Caco-2 (cell line): Measurements from ENCODE around the gene LYPD5. TPM values are rescaled to one million over a fixed set of nuclear protein-coding genes. Genes with fewer than 3 reads are reported as not detected.

Experiments used
- BruUV-seq: library from RNA; stranded (reverse); fragments of 400-500 nt; replicated peaks from 2 replicates; lab custom pipeline; 2021; lab: Mats Ljungman, UMichigan
- CTCF ChIA-PET: fragments of 300-600 bp; sonication (Branson Sonifier 250); formaldehyde crosslinking; loops from one replicate; lab custom pipeline; 2022; ENCODE audit warnings: antibody characterized with exemption; lab: Charles Lee
- POLR2A ChIA-PET: fragments of 300-600 bp; sonication (Branson Sonifier 250); formaldehyde crosslinking; loops from one replicate; lab custom pipeline; 2022; ENCODE audit warnings: antibody characterized with exemption; lab: Charles Lee
- DNase-seq, 2 experiments: peaks; one replicate each; pipeline versions ENCODE4 v3.0.0 to v3.0.0-alpha.2; 2020 to 2022
- H3K27me3 ChIP-seq: replicated peaks from 2 replicates; pipeline ENCODE4 v1.6.0; 2011; ENCODE audit warnings: low read length; ENCODE audit not compliant: control insufficient read depth, insufficient read depth
- H3K36me3 ChIP-seq: 2 replicates; pipeline ENCODE4 v1.5.1; 2011; ENCODE audit warnings: low read length; ENCODE audit not compliant: control insufficient read depth, insufficient read depth
- H3K4me1 ChIP-seq: fragments of 250-450 bp; sonication (Bioruptor Pico); 2 replicates; pipeline ENCODE4 v1.5.1; 2020; ENCODE audit warnings: mild to moderate bottlenecking
- H3K4me3 ChIP-seq: 2 replicates; pipeline ENCODE4 v1.5.1; 2011; ENCODE audit warnings: low read depth, mild to moderate bottlenecking, control low read depth, low read length
- H3K9me3 ChIP-seq: fragments of 250-450 bp; sonication (Bioruptor Pico); 2 replicates; pipeline ENCODE4 v1.5.1; 2020; ENCODE audit warnings: mild to moderate bottlenecking, moderate library complexity
- H3K27ac Mint-ChIP-seq: one replicate; pipeline ENCODE4 v1.8.0; 2022; ENCODE audit warnings: mixed read lengths; ENCODE audit not compliant: unreplicated experiment
- H3K27me3 Mint-ChIP-seq: one replicate; pipeline ENCODE4 v1.8.0; 2022; ENCODE audit warnings: mixed read lengths; ENCODE audit not compliant: insufficient read depth, unreplicated experiment
- H3K36me3 Mint-ChIP-seq: one replicate; pipeline ENCODE4 v1.8.0; 2022; ENCODE audit warnings: mild to moderate bottlenecking, mixed read lengths; ENCODE audit not compliant: insufficient read depth, unreplicated experiment
- H3K4me1 Mint-ChIP-seq: one replicate; pipeline ENCODE4 v1.8.0; 2022; ENCODE audit warnings: low read depth, mixed read lengths; ENCODE audit not compliant: unreplicated experiment
- H3K4me3 Mint-ChIP-seq: one replicate; pipeline ENCODE4 v1.8.0; 2022; ENCODE audit warnings: mild to moderate bottlenecking, moderate library complexity, mixed read lengths; ENCODE audit not compliant: unreplicated experiment
- H3K9me3 Mint-ChIP-seq: one replicate; pipeline ENCODE4 v1.8.0; 2022; ENCODE audit warnings: mixed read lengths; ENCODE audit not compliant: unreplicated experiment
- intact Hi-C: fragments of 100-400 bp; cut with micrococcal nuclease; formaldehyde crosslinking; loops from one replicate; pipeline ENCODE4 v1.10.0; 2022; ENCODE audit not compliant: unreplicated experiment
- total RNA-seq: library from RNA; stranded (reverse); gene quantifications from 2 replicates; pipeline ENCODE4 v1.2.3, GENCODE V29; 2022
- TF ChIP-seq, protein P1 (sequence below), 2 experiments: fragments of 200-600 bp in 1 of 2; IDR thresholded peaks; 1 replicate in 1 of 2; 2 replicates in 1 of 2; pipeline versions ENCODE4 v1.5.1 to v1.8.0; 2011 to 2022; ENCODE audit warnings: antibody characterized with exemption in 1 of 2, control low read depth in 1 of 2, inconsistent platforms in 1 of 2, low read depth in 1 of 2, low read length in 1 of 2, mild to moderate bottlenecking in 1 of 2, moderate library complexity in 1 of 2; ENCODE audit not compliant: insufficient read depth in 1 of 2, severe bottlenecking in 1 of 2, unreplicated experiment in 1 of 2

Gene LYPD5
- total RNA-seq, 1 experiment from 2014 or later, result 0.95 TPM

DNA sequence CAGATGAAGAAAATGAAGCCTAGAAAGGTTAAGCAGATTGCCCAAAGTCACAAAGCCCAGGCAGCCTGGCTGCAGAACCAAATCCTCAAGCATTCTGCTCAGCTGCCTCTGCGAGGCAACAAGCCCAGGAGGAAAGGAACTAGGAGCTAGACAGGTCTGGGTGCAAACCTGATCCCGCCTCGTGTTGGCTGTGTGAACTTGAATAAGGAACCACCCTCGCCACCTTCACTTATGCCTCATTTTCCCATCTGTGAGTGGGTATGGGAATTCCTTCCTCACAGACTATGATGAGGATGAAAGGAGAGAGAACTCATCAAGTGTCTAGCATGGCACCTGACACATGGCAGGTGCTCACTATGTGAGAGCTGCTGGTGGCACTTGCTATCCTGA lies 54.0 kb downstream of the LYPD5 start:
- Mint-ChIP-seq H3K27ac (no peak overlapping the region), H3K36me3 (peaks cover 50% of the 10 kb centered on the region), H3K4me3 (no peak overlapping the region), H3K4me1 (peaks cover 18% of the 10 kb centered on the region), H3K9me3 (no peaks in the 10 kb centered on the region), H3K27me3 (no peaks in the 10 kb centered on the region)
- CTCF ChIA-PET, result no interaction called here
- Histone ChIP-seq H3K9me3 (no peaks in the 10 kb centered on the region), H3K4me1 (no peaks in the 10 kb centered on the region), H3K36me3 (peaks cover 2% of the 10 kb centered on the region), H3K4me3 (no peak overlapping the region), H3K27me3 (no peaks in the 10 kb centered on the region)
- no TSS peak for BruUV-seq
- TF ChIP-seq, protein P1, sequence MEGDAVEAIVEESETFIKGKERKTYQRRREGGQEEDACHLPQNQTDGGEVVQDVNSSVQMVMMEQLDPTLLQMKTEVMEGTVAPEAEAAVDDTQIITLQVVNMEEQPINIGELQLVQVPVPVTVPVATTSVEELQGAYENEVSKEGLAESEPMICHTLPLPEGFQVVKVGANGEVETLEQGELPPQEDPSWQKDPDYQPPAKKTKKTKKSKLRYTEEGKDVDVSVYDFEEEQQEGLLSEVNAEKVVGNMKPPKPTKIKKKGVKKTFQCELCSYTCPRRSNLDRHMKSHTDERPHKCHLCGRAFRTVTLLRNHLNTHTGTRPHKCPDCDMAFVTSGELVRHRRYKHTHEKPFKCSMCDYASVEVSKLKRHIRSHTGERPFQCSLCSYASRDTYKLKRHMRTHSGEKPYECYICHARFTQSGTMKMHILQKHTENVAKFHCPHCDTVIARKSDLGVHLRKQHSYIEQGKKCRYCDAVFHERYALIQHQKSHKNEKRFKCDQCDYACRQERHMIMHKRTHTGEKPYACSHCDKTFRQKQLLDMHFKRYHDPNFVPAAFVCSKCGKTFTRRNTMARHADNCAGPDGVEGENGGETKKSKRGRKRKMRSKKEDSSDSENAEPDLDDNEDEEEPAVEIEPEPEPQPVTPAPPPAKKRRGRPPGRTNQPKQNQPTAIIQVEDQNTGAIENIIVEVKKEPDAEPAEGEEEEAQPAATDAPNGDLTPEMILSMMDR (IDR thresholded peaks at IDR 0.05; ENCODE audit: insufficient read depth in 1 of 2, low read depth in 1 of 2, low read length in 1 of 2, severe bottlenecking in 1 of 2, unreplicated experiment in 1 of 2), result no peak
- intact Hi-C loops, result no loop called here
- POLR2A ChIA-PET, result no interaction called here
- DNase-seq, result no peak

DNA sequence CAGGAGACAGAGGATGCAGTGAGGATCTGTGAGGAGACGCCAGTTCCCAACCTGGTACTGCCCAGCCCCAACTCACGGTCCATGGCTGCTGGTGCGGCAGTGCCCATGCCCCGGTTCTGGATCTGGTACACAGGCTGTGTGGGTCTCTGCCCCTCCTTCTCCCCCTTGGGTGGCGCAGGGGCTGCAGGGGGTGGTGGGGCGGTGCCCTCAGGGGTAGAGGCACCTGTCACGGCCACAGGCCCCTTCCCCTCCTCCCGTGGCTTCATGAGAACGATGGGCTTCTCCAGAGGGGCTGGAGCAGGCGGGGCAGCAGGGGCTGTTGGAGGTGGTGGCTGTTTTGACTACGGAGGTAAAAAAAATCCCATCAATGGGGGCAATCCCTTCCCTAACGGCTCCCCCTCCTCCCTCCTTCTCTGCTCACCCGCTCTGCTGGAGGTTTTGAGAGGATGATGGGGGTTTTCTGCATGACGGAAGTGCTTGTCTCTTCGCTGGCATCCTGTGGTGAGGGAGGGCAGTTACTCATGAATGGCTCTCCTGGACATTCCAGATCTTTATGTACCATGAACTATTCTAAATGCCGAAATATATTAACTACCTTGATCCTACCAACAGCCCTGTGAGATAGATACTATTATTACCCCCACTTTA lies 54.6 kb downstream of the LYPD5 start:
- POLR2A ChIA-PET, result no interaction called here
- peaks cover 3% of the 10 kb centered on the region for H3K36me3 ChIP-seq
- intact Hi-C loops, result no loop called here

More for the DNA sequence above, 54.6 kb downstream of the LYPD5 start:
- CTCF ChIA-PET, result interaction anchor here (0.5 kb wide), 1 partner anchor 60 kb away, joined by 5 read pairs; no protein-coding TSS in a partner anchor
- Histone ChIP-seq H3K27me3 (no peaks in the 10 kb centered on the region), H3K4me3 (no peak overlapping the region), H3K9me3 (no peaks in the 10 kb centered on the region), H3K4me1 (no peaks in the 10 kb centered on the region)
- no peaks in the 10 kb centered on the region for H3K9me3 Mint-ChIP-seq
- H3K4me3 Mint-ChIP-seq, result no peak overlapping the region
- peaks cover 50% of the 10 kb centered on the region for H3K36me3 Mint-ChIP-seq
- no TSS peak for BruUV-seq
- H3K27ac Mint-ChIP-seq, result no peak overlapping the region
- DNase-seq, result no peak
- H3K27me3 Mint-ChIP-seq, result no peaks in the 10 kb centered on the region
- TF ChIP-seq, protein P1 (IDR thresholded peaks at IDR 0.05; ENCODE audit: insufficient read depth in 1 of 2, low read depth in 1 of 2, low read length in 1 of 2, severe bottlenecking in 1 of 2, unreplicated experiment in 1 of 2), result no peak
- peaks cover 13% of the 10 kb centered on the region for H3K4me1 Mint-ChIP-seq

Other genes starting within 250 kb of the LYPD5 start
- gene XRCC1, start 226.9 kb downstream of the LYPD5 start, total RNA-seq, result 40.7 and 44.5 TPM in 2 replicates
- 0.30 TPM in 1 of 2 replicates, not detected in the other for gene PINLYP, start 226.6 kb downstream of the LYPD5 start, total RNA-seq
- 27.7 and 30.1 TPM in 2 replicates for gene IRGQ, start 206.3 kb downstream of the LYPD5 start, total RNA-seq
- 13.2 and 16.9 TPM in 2 replicates for gene ZNF576, start 205.9 kb downstream of the LYPD5 start, total RNA-seq
- 0.81 and 1.0 TPM in 2 replicates for gene SRRM5, start 190.4 kb downstream of the LYPD5 start, total RNA-seq
- 38.9 and 39.5 TPM in 2 replicates for gene ZNF428, start 182.8 kb downstream of the LYPD5 start, total RNA-seq
- 10.4 and 13.2 TPM in 2 replicates for gene CADM4, start 162.6 kb downstream of the LYPD5 start, total RNA-seq
- gene PLAUR, start 132.3 kb downstream of the LYPD5 start, total RNA-seq, result 2.2 and 3.1 TPM in 2 replicates
- gene IRGC, start 86.4 kb downstream of the LYPD5 start, total RNA-seq, result not detected in 2 replicates
- gene SMG9, start 47.5 kb downstream of the LYPD5 start, total RNA-seq, result 87.6 and 98.8 TPM in 2 replicates
- gene KCNN4, start 21.5 kb downstream of the LYPD5 start, total RNA-seq, result 3.0 and 4.0 TPM in 2 replicates
- 12.0 and 14.7 TPM in 2 replicates for gene ZNF283, start 24.9 kb upstream of the LYPD5 start, total RNA-seq
- gene ZNF404, start 81.5 kb upstream of the LYPD5 start, total RNA-seq, result 0.43 and 1.1 TPM in 2 replicates
- gene ZNF45, start 132.8 kb upstream of the LYPD5 start, total RNA-seq, result 14.8 and 14.9 TPM in 2 replicates
- 4.3 and 6.2 TPM in 2 replicates for gene ZNF221, start 148.8 kb upstream of the LYPD5 start, total RNA-seq
- 9.4 and 10.3 TPM in 2 replicates for gene ZNF155, start 181.7 kb upstream of the LYPD5 start, total RNA-seq
- gene ZNF230, start 200.5 kb upstream of the LYPD5 start, total RNA-seq, result 5.1 and 5.5 TPM in 2 replicates
- 4.4 and 5.6 TPM in 2 replicates for gene ZNF222, start 222.9 kb upstream of the LYPD5 start, total RNA-seq
- gene ZNF223, start 249.6 kb upstream of the LYPD5 start, total RNA-seq, result 9.9 and 11.3 TPM in 2 replicates